ENCODE data around the gene SNAPIN.

SNAPIN gene

DNA sequence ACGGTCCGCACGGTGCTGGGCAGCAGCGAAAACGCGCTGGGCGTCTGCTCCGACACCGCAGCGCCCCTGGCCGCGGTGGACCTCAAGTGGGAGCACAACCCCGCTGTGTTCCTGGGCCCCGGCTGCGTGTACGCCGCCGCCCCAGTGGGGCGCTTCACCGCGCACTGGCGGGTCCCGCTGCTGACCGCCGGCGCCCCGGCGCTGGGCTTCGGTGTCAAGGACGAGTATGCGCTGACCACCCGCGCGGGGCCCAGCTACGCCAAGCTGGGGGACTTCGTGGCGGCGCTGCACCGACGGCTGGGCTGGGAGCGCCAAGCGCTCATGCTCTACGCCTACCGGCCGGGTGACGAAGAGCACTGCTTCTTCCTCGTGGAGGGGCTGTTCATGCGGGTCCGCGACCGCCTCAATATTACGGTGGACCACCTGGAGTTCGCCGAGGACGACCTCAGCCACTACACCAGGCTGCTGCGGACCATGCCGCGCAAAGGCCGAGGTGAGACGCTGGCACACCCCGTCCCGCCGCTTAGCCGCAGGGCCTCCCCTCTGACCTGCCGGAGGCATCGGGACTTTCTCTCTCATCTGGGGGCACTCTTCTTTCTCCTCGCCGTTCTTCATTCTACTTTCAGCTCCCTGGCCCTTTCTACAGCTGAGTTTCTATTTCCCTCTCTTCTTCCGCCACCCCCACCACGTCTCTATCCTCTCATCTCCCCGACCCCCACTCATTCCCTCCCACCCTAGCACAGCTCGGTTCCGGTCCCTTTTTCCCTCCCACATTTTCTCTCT lies 21.0 kb downstream of the SNAPIN start:
- DNase-seq = peak in 1 of 2 experiments; percentile 74

DNA sequence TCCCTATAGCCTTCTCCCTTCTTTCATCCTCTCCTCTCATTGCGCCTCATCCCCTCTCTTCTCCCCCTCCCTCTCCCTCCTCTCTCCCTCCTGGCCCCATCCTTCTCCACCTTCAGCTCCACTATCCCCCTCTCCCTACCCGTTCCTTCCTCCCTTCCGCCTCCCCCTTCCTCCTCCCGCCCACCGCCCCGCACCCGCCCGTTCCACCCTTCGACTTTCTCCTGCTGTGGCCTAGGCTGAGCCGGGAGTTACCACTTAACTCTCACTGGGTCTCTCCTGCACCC lies 21.6 kb downstream of the SNAPIN start:
- DNase-seq = no peak

- no peak for DNase-seq
Measured at GRCh38 chr1:153682730-153683129, 24.2 kb downstream of the SNAPIN start.

- no peak for DNase-seq
Measured at GRCh38 chr1:153683854-153684253, 25.4 kb downstream of the SNAPIN start.

- no peak for DNase-seq
Measured at GRCh38 chr1:153684892-153685291, 26.4 kb downstream of the SNAPIN start.

DNA sequence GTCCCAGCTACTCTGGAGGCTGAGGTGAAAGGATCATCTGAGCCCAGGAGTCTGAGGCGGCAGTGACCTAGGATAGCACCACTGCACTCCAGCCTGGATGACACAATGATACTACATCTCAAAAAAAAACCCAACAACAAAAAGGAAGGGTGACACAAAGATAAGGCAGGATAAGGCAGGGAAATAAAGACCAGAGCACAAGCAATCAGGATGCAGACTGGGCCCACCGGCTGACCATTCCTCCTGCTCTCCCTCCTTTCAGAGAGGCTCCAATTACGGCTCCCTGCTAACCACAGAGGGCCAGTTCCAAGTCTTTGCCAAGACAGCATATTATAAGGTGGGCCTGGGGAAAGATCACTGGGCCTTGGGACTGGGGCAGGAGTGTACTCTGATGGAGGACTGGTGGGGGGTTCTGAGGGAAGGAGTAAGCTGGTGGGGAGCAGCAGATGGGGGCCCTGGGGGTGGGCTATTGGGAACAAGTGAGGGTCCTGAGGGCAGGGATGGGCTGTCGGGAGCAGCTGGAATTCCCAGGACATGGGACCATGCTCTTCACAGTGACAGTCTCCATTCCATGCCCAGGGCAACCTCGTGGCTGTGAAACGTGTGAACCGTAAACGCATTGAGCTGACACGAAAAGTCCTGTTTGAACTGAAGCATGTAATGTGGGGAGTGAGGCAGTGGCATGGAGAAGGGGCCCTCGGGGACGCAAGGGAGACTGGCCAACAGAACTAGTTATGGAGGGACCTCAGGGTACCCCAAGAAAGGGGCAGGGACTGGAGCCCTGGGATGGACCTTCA lies 27.2 kb downstream of the SNAPIN start:
- DNase-seq = no peak

- no peak for DNase-seq
Measured at GRCh38 chr1:153687346-153688125, 29.0 kb downstream of the SNAPIN start.

DNA sequence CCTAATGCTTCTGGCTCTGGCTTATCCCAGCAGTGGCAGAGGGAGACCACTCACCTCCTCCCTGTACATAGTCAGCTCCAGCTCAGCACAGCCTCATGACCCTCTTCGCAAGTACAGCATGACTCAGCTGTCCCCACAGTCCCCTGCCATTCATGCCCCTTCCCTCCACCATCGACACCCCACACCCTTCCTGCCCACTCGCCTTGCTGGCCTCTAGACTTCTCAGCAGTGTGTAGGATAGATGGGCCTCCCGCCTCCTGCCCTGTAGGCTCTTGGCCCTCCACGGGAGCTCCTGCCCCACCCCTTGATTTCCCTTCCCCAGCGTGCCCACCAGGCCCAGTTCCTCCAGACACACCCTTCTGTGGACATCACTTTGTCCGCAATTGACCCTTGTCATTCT lies 29.8 kb downstream of the SNAPIN start:
- DNase-seq = no peak

GRCh38 chr1:153688736-153689328 lies 30.3 kb downstream of the SNAPIN start:
- DNase-seq = no peak

DNA sequence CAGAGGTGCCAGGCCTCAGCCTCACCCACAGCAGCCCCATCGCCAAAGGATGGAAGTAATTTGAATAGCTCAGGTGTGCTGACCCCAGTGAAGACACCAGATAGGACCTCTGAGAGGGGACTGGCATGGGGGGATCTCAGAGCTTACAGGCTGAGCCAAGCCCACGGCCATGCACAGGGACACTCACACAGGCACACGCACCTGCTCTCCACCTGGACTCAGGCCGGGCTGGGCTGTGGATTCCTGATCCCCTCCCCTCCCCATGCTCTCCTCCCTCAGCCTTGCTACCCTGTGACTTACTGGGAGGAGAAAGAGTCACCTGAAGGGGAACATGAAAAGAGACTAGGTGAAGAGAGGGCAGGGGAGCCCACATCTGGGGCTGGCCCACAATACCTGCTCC lies 35.0 kb downstream of the SNAPIN start:
- DNase-seq = no peak

DNA sequence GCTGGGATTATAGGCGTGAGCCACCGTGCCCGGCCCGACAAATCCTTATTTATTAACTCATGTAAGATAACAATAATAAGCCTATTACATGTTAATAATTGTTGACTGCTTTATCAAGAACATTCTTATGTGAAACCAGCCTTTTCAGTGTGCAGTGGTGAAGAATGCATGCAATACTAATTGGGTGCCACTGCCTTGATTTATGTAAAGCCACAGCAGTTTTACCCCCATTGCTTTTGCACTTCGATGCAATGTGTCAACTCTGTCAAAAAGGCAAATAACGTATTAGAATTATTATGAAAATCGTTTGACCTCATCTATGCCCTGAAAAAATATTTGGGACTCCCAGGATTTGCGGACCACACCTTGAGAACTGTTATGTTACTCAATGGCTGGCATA lies 38.2 kb downstream of the SNAPIN start:
- DNase-seq = no peak

DNA sequence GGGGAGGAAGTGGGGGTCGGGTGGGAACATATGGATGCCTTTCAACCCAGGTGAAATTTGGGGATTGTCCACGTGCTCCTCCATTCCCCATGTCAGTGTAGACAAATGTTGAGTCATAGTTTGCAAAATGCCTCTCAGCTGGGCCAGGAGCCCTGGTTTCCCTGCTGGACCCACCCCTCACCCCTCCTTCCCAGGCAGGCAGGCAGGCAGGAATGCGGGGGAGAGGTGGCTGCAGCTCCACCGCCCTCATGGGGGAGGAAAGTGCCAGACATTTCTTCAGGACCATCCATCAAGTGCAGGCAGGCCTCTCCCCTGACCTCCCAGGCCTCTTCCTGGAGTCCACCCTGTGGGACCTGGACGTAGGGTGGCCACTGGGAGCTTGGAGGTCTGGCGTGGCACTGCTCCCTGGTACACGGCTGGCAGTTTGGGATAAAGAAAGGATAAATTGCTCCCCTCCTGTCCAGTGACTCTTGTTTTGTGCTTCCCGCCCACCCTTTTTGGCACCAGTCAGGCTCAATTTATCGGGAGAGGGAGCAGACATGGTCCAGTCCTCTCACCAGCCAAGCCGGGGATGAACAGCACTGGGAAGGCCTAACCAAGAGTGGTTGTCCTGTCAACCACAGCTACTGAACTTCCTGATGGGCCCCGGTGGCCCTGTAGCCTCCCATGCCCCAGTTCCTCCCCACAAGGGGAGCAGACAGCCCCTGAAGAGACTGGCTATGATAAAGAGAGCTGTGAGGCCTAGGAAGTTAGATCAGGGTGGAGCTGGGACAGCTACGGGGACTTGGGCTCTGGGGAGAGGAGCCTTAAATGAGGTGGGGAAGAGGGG lies 38.9 kb downstream of the SNAPIN start:
- no peak for DNase-seq

GRCh38 chr1:153698020-153698922 lies 39.8 kb downstream of the SNAPIN start:
- DNase-seq = no peak

DNA sequence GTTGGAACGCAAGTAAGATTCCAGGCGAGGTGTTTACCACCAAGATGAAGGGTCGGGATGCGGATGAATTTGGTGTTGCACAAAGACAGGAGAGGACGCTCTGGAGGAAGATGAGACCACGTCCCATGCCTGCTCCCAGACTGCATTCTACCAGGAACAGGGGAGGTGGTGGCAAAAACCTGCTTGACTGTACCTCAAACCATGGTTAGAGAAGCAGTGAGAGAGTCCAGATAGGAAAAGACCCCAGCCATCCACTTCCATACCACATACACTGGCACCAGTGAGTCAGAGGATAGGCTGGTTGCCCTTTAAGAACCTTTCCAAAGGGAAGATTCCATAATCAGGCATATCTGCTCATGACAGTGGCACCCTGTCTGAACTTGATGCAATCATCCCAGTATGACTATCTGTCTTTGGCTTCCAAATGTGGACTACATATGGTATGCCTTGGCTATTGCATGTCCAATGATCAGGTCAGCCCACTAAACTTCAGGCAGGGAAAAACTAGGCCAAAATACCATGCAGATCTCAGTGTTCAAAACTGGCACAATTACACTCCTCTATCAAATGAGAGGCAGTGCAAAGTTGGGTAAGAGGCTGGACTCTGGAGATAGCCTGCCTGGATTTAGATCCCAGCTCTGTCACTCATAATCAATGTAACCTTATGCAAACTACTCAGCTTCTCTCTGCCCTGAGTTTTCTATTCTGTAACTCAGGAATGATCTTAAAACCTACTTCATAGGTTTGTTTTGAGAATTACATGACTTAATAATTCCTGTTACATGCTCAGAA lies 40.6 kb downstream of the SNAPIN start:
- no peak for DNase-seq

DNA sequence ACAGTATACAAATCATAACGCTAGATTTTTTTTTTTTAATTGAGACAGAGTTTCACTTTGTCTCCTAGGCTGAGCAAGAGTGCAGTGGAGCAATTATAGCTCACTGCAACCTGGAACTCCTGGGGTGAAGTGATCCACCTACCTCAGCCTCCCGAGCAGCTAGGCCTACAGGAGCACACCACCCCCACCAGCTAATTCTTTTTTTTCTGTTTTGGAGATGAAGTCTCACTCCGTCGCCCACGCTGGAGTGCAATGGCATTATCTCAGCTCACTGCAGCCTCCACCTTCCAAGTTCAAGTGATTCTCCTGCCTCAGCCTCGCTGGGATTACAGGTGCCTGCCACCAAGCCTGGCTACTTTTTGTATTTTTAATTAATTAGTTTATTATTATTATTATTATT lies 41.3 kb downstream of the SNAPIN start:
- no peak for DNase-seq

GRCh38 chr1:153705484-153705883 lies 47.0 kb downstream of the SNAPIN start:
- DNase-seq = peak; percentile 60 to 61

DNA sequence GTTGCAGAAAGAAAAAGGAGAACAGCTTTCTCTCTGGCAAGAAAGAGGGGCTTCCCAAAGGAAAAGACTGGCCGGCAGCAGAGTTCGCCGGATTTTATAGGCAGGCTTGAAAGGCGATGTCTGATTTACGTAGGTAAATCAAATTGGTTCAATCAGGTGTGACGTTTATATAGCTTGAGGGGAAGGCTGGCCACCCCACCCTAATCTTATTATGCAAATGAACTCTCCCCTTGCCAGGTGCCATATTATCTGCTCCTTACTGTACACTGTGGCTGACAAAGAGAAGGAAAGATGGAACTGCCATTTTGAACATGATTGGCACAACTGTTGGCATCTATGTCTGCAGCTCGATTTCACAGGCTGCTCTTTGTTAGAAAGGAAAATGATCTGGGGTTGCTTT lies 52.5 kb downstream of the SNAPIN start:
- peak; percentile 77 to 91 for DNase-seq
